Colonic mucosa (tissue), 4 donors: ENCODE data around the gene PBRM1. TPM values are rescaled to one million over a fixed set of nuclear protein-coding genes. Genes with fewer than 3 reads are reported as not detected.

Experiments used
- DNase-seq: peaks from one replicate; pipeline ENCODE4 v3.0.0-alpha.2; 2020
- H3K27ac ChIP-seq: fragments of 200-600 bp; one replicate; pipeline ENCODE4 v1.8.0; 2021
- H3K27me3 ChIP-seq: fragments of 200-600 bp; one replicate; pipeline ENCODE4 v1.8.0; 2021
- H3K36me3 ChIP-seq: fragments of 200-600 bp; one replicate; pipeline ENCODE4 v1.8.0; 2021
- H3K4me1 ChIP-seq: fragments of 200-600 bp; one replicate; pipeline ENCODE4 v1.8.0; 2021; ENCODE audit warnings: mild to moderate bottlenecking
- H3K4me3 ChIP-seq: fragments of 200-600 bp; one replicate; pipeline ENCODE4 v1.8.0; 2021
- H3K9ac ChIP-seq, 2 donors: one replicate each; pipeline ENCODE4 v1.7.0; 2013; ENCODE audit warnings: control low read depth in 2 of 2, low read depth in 2 of 2, low read length in 2 of 2
- H3K9me3 ChIP-seq: fragments of 200-600 bp; one replicate; pipeline ENCODE4 v1.8.0; 2021
- CTCF ChIP-seq: fragments of 200-600 bp; IDR thresholded peaks from one replicate; pipeline ENCODE4 v1.8.0; 2022; ENCODE audit warnings: antibody characterized with exemption, mild to moderate bottlenecking
- intact Hi-C: fragments of 100-400 bp; cut with DNase I; formaldehyde crosslinking; loops from one replicate; pipeline ENCODE4 v1.14.1; 2022
- total RNA-seq, 2 donors: library from RNA; stranded (reverse); fragmentation: NEBNext Ultra II Directional in 1 of 2; extraction: Animal tissue kit (Norgen Biotek cat#: 25700) in 1 of 2; gene quantifications; one replicate each; pipeline ENCODE4 v1.2.1, GENCODE V29; 2021
- donor health status: healthy.
- donor health status: DM: no; HTN: no; CAD: no.
- donor health status: DM: no; HTN: no; CAD: no.

PBRM1 gene
- total RNA-seq, 2 donors from 2014 or later: 53.6 to 65.7 TPM

- intact Hi-C loops: no loop called here
- Histone ChIP-seq H3K4me3 (peak overlapping the region; percentile 75), H3K4me1 (peaks cover 17% of the 10 kb centered on the region), H3K9ac (peak overlapping the region; percentile 72 to 95), H3K9me3 (no peaks in the 10 kb centered on the region), H3K27ac (peak overlapping the region; percentile 88), H3K27me3 (no peaks in the 10 kb centered on the region), H3K36me3 (no peaks in the 10 kb centered on the region)
- DNase-seq: no peak
- TF ChIP-seq CTCF: no peak
Measured at GRCh38 chr3:52537165-52537620, 148.5 kb downstream of the PBRM1 start.

GRCh38 chr3:52536369-52537164, 149.1 kb downstream of the PBRM1 start, which contains the start of gene UQCC5:
Gene UQCC5, plus strand, starts transcription at chr3:52536605. Its CDS starts 151 bp downstream, at chr3:52536756.
- H3K9ac ChIP-seq: peak within 1 kb of the TSS; percentile 72 to 95
- H3K27me3 ChIP-seq: no peaks in the 10 kb centered on the region
- TF ChIP-seq CTCF: no peak
- intact Hi-C loops: no loop called here
- H3K4me1 ChIP-seq: peaks cover 17% of the 10 kb centered on the region
- peak within 1 kb of the TSS; percentile 88 for H3K27ac ChIP-seq
- H3K9me3 ChIP-seq: no peaks in the 10 kb centered on the region
- no peaks in the 10 kb centered on the region for H3K36me3 ChIP-seq
- peak within 1 kb of the TSS; percentile 75 for H3K4me3 ChIP-seq
- DNase-seq: peak; percentile 97

GRCh38 chr3:52536112-52536368, 149.7 kb downstream of the PBRM1 start:
- Histone ChIP-seq H3K27ac (no peak overlapping the region), H3K9ac (peak overlapping the region in 1 of 2 donors; percentile 38), H3K9me3 (no peaks in the 10 kb centered on the region), H3K4me1 (peaks cover 17% of the 10 kb centered on the region), H3K27me3 (no peaks in the 10 kb centered on the region), H3K4me3 (peak overlapping the region; percentile 75), H3K36me3 (no peaks in the 10 kb centered on the region)
- intact Hi-C loops: no loop called here
- no peak for DNase-seq
- no peak for TF ChIP-seq CTCF

GRCh38 chr3:52535411-52536111, 150.2 kb downstream of the PBRM1 start:
- Histone ChIP-seq H3K4me1 (peaks cover 17% of the 10 kb centered on the region), H3K27ac (no peak overlapping the region), H3K4me3 (peak overlapping the region; percentile 75), H3K36me3 (no peaks in the 10 kb centered on the region), H3K9me3 (no peaks in the 10 kb centered on the region), H3K27me3 (no peaks in the 10 kb centered on the region), H3K9ac (peak overlapping the region in 1 of 2 donors; percentile 38)
- DNase-seq: peak; percentile 26
- intact Hi-C loops: no loop called here
- TF ChIP-seq CTCF: no peak

- H3K4me3 ChIP-seq: peak overlapping the region; percentile 53
- H3K9ac ChIP-seq: peak overlapping the region in 1 of 2 donors; percentile 67
- H3K27ac ChIP-seq: peak overlapping the region; percentile 17
- intact Hi-C loops: no loop called here
- H3K27me3 ChIP-seq: no peaks in the 10 kb centered on the region
- no peak for TF ChIP-seq CTCF
- H3K9me3 ChIP-seq: no peaks in the 10 kb centered on the region
- peaks cover 17% of the 10 kb centered on the region for H3K4me1 ChIP-seq
- H3K36me3 ChIP-seq: no peaks in the 10 kb centered on the region
- DNase-seq: peak; percentile 28
Measured at GRCh38 chr3:52534281-52535183, 151.2 kb downstream of the PBRM1 start.
